RPMI8226 (cell line): ENCODE data around the gene CLNK.
A peak's percentile ranks its signal among the peaks of the same experiment; 100 is the strongest.

Experiments
- DNase-seq: peaks from one replicate; pipeline ENCODE4 v3.0.0-alpha.2; 2015

CLNK gene

GRCh38 chr4:10684631-10685030 lies at the start of gene CLNK:
CLNK (minus strand) TSS chr4:10684768; CDS start chr4:10667869, 16,899 bp downstream.
- peak; percentile 57 for DNase-seq

- no peak for DNase-seq
These were observed 49.0 kb upstream of the CLNK start for GRCh38 chr4:10733481-10734062.

GRCh38 chr4:10732914-10733415 lies 48.4 kb upstream of the CLNK start:
- no peak for DNase-seq

- no peak for DNase-seq
These were observed 47.8 kb upstream of the CLNK start for GRCh38 chr4:10732235-10732913.

- no peak for DNase-seq
These were observed 47.1 kb upstream of the CLNK start for GRCh38 chr4:10731690-10732089.

- no peak for DNase-seq
These were observed 46.6 kb upstream of the CLNK start for GRCh38 chr4:10731162-10731561.

GRCh38 chr4:10730590-10730989 lies 46.0 kb upstream of the CLNK start:
- no peak for DNase-seq

GRCh38 chr4:10730019-10730418 lies 45.5 kb upstream of the CLNK start:
- no peak for DNase-seq

- DNase-seq = no peak
These were observed 44.8 kb upstream of the CLNK start for GRCh38 chr4:10729366-10729765.

- DNase-seq = no peak
These were observed 43.4 kb upstream of the CLNK start for GRCh38 chr4:10728016-10728415.

- DNase-seq = no peak
These were observed 42.7 kb upstream of the CLNK start for GRCh38 chr4:10727140-10727880.

GRCh38 chr4:10722957-10723356 lies 38.4 kb upstream of the CLNK start:
- no peak for DNase-seq

- DNase-seq = no peak
These were observed 37.0 kb upstream of the CLNK start for GRCh38 chr4:10721616-10722015.

- no peak for DNase-seq
These were observed 31.6 kb upstream of the CLNK start for GRCh38 chr4:10716163-10716562.

- DNase-seq = no peak
These were observed 31.1 kb upstream of the CLNK start for GRCh38 chr4:10715696-10716095.

- DNase-seq = no peak
These were observed 30.6 kb upstream of the CLNK start for GRCh38 chr4:10715135-10715534.

- DNase-seq = no peak
These were observed 29.0 kb upstream of the CLNK start for GRCh38 chr4:10713591-10713990.

- no peak for DNase-seq
These were observed 21.7 kb upstream of the CLNK start for GRCh38 chr4:10706236-10706635.

GRCh38 chr4:10704430-10704810 lies 19.9 kb upstream of the CLNK start:
- no peak for DNase-seq

GRCh38 chr4:10703766-10704429 lies 19.3 kb upstream of the CLNK start:
- no peak for DNase-seq

GRCh38 chr4:10703156-10703555 lies 18.6 kb upstream of the CLNK start:
- no peak for DNase-seq

- DNase-seq = no peak
These were observed 17.3 kb upstream of the CLNK start for GRCh38 chr4:10701702-10702460.

- no peak for DNase-seq
These were observed 16.6 kb upstream of the CLNK start for GRCh38 chr4:10701161-10701560.
